Erythroblast (primary cell): ENCODE results near the gene FBXO31.

Experiments
- DNase-seq, 2 experiments: peaks; one replicate each; lab custom pipeline; 2025; lab: John Stamatoyannopoulos, UW
- GATA1 ChIP-seq: IDR thresholded peaks from 2 replicates; pipeline ENCODE4 v1.6.1; 2011; ENCODE audit warnings: low read depth, mild to moderate bottlenecking, control low read depth, low read length, moderate library complexity
- POLR2A ChIP-seq: IDR thresholded peaks from 2 replicates; pipeline ENCODE4 v1.6.1; 2011; ENCODE audit warnings: mild to moderate bottlenecking, low read length

FBXO31 gene

GRCh38 chr16:87321336-87322107, 62.1 kb downstream of the FBXO31 start:
- TF ChIP-seq POLR2A (no peak), GATA1 (no peak)
- no peak for DNase-seq

GRCh38 chr16:87320510-87321227, 62.9 kb downstream of the FBXO31 start:
- no peak for DNase-seq
- no peak for TF ChIP-seq POLR2A
- no peak for TF ChIP-seq GATA1

GRCh38 chr16:87319997-87320491, 63.5 kb downstream of the FBXO31 start:
- DNase-seq, result no peak
- TF ChIP-seq POLR2A (no peak), GATA1 (no peak)

- DNase-seq, result no peak
- TF ChIP-seq POLR2A, result no peak
- no peak for TF ChIP-seq GATA1
These were observed 64.6 kb downstream of the FBXO31 start for GRCh38 chr16:87319011-87319410.

GRCh38 chr16:87317750-87318644, 65.6 kb downstream of the FBXO31 start:
- peak; percentile 84 to 88 for DNase-seq
- TF ChIP-seq POLR2A, result no peak

GRCh38 chr16:87316923-87317749, 66.4 kb downstream of the FBXO31 start, which contains the start of gene C16orf95:
TSS of gene C16orf95 (minus strand) at chr16:87317392. CDS start at chr16:87317242, 150 bp downstream.
- TF ChIP-seq GATA1 (no peak), POLR2A (peak; percentile 94)
- peak; percentile 96 to 98 for DNase-seq

- DNase-seq, result no peak
- TF ChIP-seq GATA1, result no peak
- no peak for TF ChIP-seq POLR2A
These were observed 67.1 kb downstream of the FBXO31 start for GRCh38 chr16:87316450-87316922.

- no peak for DNase-seq
These were observed 68.6 kb downstream of the FBXO31 start for GRCh38 chr16:87314990-87315420.

GRCh38 chr16:87312008-87312407, 71.6 kb downstream of the FBXO31 start:
- DNase-seq, result no peak
- no peak for TF ChIP-seq GATA1
- no peak for TF ChIP-seq POLR2A

More at GRCh38 chr16:87314990-87315420, 68.6 kb downstream of the FBXO31 start:
- TF ChIP-seq GATA1 (no peak), POLR2A (no peak)

- no peak for TF ChIP-seq GATA1
- no peak for TF ChIP-seq POLR2A
- DNase-seq, result no peak
These were observed 72.2 kb downstream of the FBXO31 start for GRCh38 chr16:87311387-87311786.

- TF ChIP-seq POLR2A, result no peak
- TF ChIP-seq GATA1, result no peak
- DNase-seq, result no peak
These were observed 73.0 kb downstream of the FBXO31 start for GRCh38 chr16:87310610-87311009.
